BLaER1 (cell line): ENCODE data around the gene PPM1L.
A peak's percentile ranks its signal among the peaks of the same experiment; 100 is the strongest.
"Not testable (repeated sequence)": the region's sequence is repeated elsewhere in the genome, so short reads cannot be mapped to it uniquely, and the experiment has no call there.

Source experiments
- H3K27ac ChIP-seq: shearing (Covaris generic); formaldehyde crosslinking; 2 replicates; pipeline ENCODE4 v1.8.1; 2022
- H3K27me3 ChIP-seq: shearing (Covaris generic); formaldehyde crosslinking; 2 replicates; pipeline ENCODE4 v1.8.1; 2022
- H3K36me3 ChIP-seq: shearing (Covaris generic); formaldehyde crosslinking; 2 replicates; pipeline ENCODE4 v1.8.1; 2022
- H3K4me1 ChIP-seq: shearing (Covaris generic); formaldehyde crosslinking; 2 replicates; pipeline ENCODE4 v1.8.1; 2022
- H3K4me2 ChIP-seq: shearing (Covaris generic); formaldehyde crosslinking; 2 replicates; pipeline ENCODE4 v1.8.1; 2022
- H3K4me3 ChIP-seq: shearing (Covaris generic); formaldehyde crosslinking; 2 replicates; pipeline ENCODE4 v1.8.1; 2022
- H3K9ac ChIP-seq: shearing (Covaris generic); formaldehyde crosslinking; 2 replicates; pipeline ENCODE4 v1.8.1; 2022
- H3K9me3 ChIP-seq: shearing (Covaris generic); formaldehyde crosslinking; 2 replicates; pipeline ENCODE4 v1.8.1; 2022
- H4K20me1 ChIP-seq: shearing (Covaris generic); formaldehyde crosslinking; 2 replicates; pipeline ENCODE4 v1.8.1; 2022
- Cebpa-rat ChIP-seq: shearing (Covaris generic); IDR thresholded peaks from 2 replicates; pipeline ENCODE4 v1.8.1; 2022

PPM1L gene

DNA sequence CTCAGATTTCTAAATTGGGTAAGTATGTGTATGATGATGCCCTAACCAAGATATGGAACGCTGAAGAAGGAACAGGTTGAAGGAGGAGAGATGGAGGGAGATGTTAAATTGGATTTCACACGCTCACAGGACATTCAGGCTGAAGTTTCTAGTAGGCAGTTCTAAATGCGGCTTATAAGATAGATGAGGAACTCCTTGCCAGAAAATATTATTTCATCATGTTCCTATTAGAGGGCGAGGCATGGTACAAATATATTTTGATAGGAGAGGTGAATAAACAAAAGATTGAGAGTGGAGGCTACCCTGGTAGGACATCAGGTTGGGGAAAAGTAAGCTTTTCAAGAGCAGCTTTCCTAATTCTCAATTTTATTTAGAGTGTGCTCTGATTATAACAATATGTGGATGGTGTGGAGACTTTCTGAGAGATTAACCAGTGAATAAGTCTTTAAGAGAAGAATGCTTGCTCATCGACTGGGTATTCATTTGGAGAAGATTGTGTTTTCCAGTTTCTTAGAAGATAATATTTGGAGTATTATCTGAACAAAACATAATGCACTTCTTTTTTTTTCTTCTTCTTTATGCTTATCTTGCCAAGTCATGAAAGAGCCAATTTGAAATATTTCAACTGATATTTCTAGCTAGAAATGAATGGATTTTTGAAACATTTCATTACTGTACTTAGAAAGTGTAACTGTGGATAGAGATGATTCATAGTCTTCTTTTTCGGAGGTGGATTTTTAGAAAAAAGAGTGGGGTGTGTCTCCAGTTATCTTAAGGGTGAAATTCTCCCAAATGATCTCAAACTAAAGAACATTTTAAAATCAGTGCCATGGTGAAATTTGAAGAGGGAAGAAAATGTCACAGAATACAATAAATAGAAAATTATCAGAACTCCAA, 260.6 kb downstream of the PPM1L start:
- Histone ChIP-seq H3K4me1 (peaks cover 7% of the 10 kb centered on the region; the same call in 1 of the 2 replicates), H4K20me1 (no peaks in the 10 kb centered on the region), H3K9me3 (no peaks in the 10 kb centered on the region), H3K4me2 (no peak overlapping the region), H3K9ac (no peak overlapping the region), H3K27me3 (no peaks in the 10 kb centered on the region), H3K4me3 (no peak overlapping the region), H3K36me3 (no peaks in the 10 kb centered on the region), H3K27ac (no peak overlapping the region)
- TF ChIP-seq Cebpa-rat = no peak

- TF ChIP-seq Cebpa-rat = no peak
- peaks cover 6% of the 10 kb centered on the region for H3K9me3 ChIP-seq
- H3K9ac ChIP-seq = no peak overlapping the region
- H3K27ac ChIP-seq = no peak overlapping the region
- no peak overlapping the region for H3K4me2 ChIP-seq
- H3K4me3 ChIP-seq = no peak overlapping the region
- no peaks in the 10 kb centered on the region for H3K36me3 ChIP-seq
- H4K20me1 ChIP-seq = no peaks in the 10 kb centered on the region
- peaks cover 7% of the 10 kb centered on the region; the same call in 1 of the 2 replicates for H3K4me1 ChIP-seq
- no peaks in the 10 kb centered on the region for H3K27me3 ChIP-seq
These were observed 261.9 kb downstream of the PPM1L start for GRCh38 chr3:161017971-161018370.

DNA sequence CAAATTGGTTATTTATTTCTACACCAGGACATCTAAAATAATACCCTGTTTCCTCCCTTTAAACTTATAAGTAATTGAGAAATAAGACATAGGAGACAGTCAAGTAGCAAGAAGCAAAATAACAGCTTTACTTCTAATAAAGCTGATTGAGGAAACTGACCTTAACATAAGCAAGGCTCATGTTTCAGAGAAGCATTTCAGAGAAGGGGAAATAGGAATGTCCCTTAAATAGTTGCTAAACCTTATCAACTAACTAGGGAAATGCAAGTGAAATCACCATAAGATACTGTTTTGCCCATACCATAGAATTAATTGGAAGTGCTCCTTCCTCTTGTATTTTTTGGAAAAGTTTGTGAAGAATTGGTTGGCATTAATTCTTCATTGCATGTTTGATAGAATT, 264.2 kb downstream of the PPM1L start:
- Histone ChIP-seq H3K27ac (no peak overlapping the region), H3K4me3 (no peak overlapping the region), H4K20me1 (no peaks in the 10 kb centered on the region), H3K4me2 (no peak overlapping the region), H3K9me3 (peaks cover 18% of the 10 kb centered on the region), H3K9ac (no peak overlapping the region), H3K4me1 (peaks cover 3% of the 10 kb centered on the region; the same call in 1 of the 2 replicates), H3K36me3 (no peaks in the 10 kb centered on the region), H3K27me3 (no peaks in the 10 kb centered on the region)
- no peak for TF ChIP-seq Cebpa-rat

DNA sequence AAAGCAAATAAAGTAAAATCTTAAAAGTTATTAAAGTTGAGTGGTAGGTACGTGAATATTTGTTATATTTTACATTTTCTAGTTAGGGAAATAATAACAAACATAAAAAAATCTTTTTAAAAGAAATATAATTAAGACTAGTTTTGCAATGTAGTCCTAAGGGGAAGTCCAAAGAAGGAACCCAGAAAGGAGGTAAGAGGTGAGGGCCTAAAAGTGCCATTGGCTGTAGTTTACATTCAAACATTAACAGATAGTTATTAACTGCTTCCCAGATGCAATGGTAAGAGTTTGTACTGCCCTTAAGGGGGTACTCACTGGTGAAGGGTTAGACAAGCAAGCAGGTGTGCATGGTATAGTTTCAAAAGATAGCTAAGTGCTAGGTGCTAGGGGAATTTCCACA, 269.9 kb downstream of the PPM1L start:
- Histone ChIP-seq H3K9ac (no peak overlapping the region), H3K9me3 (peaks cover 18% of the 10 kb centered on the region), H3K27ac (no peak overlapping the region), H3K4me3 (no peak overlapping the region), H3K36me3 (no peaks in the 10 kb centered on the region), H4K20me1 (no peaks in the 10 kb centered on the region), H3K4me2 (no peak overlapping the region), H3K27me3 (no peaks in the 10 kb centered on the region), H3K4me1 (no peaks in the 10 kb centered on the region)
- no peak for TF ChIP-seq Cebpa-rat

DNA sequence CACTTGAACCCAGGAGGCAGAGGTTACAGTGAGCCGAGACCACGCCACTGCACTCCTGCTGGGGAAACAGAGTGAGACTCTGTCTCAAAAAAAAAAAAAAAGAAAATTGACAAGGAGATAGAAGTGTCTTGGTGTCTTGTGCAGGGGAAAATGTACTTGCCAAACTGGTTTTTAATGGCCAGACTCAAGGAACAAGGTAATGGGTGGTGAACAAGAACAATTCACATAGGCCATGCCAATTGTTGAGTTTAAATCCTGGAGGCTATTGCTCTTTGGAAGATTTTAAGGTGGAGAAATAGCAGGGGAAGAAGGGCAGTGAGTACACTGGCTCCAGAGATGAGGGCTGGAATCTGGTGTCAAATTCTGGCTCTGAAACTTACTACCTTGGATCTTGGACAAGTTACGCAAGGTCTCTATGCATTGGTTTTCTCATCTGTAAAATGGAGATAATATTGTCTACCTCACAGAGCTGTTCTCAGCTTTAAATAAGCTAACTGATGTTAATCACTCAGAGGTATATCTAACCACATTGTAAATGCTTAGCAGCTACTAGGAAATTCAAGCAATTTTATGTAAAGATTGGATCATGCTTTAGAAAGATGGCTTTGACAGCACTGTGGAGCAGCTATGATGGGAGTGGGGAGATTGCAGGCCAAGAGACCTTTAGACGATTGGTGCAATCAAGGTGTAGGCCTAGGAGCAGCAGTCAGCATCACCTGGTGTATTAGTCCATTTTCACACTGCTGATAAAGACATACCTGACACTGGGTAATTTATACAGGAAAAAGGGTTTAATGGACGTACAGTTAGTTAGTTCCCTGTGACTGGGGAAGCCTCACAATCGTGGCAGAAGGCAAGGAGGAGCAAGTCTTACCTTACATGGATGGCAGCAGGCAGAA, 270.8 kb downstream of the PPM1L start:
- Histone ChIP-seq H3K4me2 (no peak overlapping the region), H3K36me3 (0 out of 2 replicates have a peak, but pooled peaks cover 8% of the 10 kb centered on the region), H3K9me3 (peaks cover 18% of the 10 kb centered on the region), H4K20me1 (no peaks in the 10 kb centered on the region), H3K27me3 (no peaks in the 10 kb centered on the region), H3K4me3 (no peak overlapping the region), H3K27ac (no peak overlapping the region), H3K9ac (no peak overlapping the region), H3K4me1 (no peaks in the 10 kb centered on the region)
- TF ChIP-seq Cebpa-rat = no peak

DNA sequence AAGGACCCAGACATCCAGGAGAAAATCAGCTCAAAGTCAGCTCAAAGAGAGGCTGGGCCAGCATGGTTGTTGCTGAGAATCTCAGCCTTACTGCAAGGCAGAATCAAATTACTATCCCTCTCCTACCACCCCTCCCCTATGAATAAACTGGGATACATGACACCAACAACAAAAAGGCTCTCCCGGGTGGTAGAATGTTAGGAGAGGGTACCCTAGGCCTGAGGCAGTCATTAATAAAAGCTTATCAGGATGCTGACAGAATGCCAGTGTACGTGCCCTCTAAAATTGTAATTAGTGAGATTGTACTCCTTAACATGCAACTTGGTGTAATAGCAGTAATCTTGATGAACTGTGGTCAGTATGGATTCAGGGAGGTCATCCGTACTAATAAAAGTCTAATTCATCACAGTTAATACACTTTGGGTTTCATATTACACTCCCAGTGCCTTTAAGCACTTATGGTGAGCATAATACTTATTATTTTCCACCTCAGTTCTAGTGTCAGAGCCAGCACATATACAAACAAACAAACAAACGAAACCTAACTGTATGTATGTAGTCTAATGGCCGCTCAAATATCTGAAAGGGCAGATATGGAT, 272.6 kb downstream of the PPM1L start:
- Histone ChIP-seq H4K20me1 (no peaks in the 10 kb centered on the region), H3K4me1 (no peaks in the 10 kb centered on the region), H3K27ac (no peak overlapping the region), H3K9me3 (peaks cover 14% of the 10 kb centered on the region), H3K4me3 (no peak overlapping the region), H3K27me3 (no peaks in the 10 kb centered on the region), H3K36me3 (0 out of 2 replicates have a peak, but pooled peaks cover 14% of the 10 kb centered on the region), H3K9ac (no peak overlapping the region), H3K4me2 (no peak overlapping the region)
- no peak for TF ChIP-seq Cebpa-rat

DNA sequence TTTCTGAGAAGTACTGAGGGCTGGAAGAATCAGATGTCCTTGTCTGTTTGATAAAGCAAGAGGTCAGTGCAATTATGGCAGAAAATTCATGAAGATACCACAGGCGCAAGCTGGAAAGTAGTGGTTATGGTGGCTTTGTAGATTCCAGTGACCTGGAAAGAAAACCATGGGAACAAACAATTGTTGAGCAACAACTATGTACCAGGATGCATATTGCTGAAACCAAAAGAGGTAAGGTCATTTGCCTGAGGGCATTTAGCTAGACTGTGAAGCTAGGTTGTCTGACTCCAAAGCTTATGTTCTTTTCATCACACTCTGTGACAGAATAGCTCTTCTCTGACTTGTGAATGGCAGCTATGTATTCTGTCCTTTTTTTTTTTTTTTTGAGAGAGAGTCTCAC, 275.1 kb downstream of the PPM1L start:
- H4K20me1 ChIP-seq = no peaks in the 10 kb centered on the region
- no peaks in the 10 kb centered on the region for H3K27me3 ChIP-seq
- no peak overlapping the region for H3K4me2 ChIP-seq
- peaks cover 10% of the 10 kb centered on the region for H3K4me1 ChIP-seq
- H3K27ac ChIP-seq = no peak overlapping the region
- H3K9me3 ChIP-seq = peaks cover 9% of the 10 kb centered on the region
- H3K4me3 ChIP-seq = no peak overlapping the region
- TF ChIP-seq Cebpa-rat = no peak
- no peak overlapping the region for H3K9ac ChIP-seq
- H3K36me3 ChIP-seq = 0 out of 2 replicates have a peak, but pooled peaks cover 14% of the 10 kb centered on the region

- H3K9ac ChIP-seq, H3K4me3 ChIP-seq, H3K27ac ChIP-seq, H3K9me3 ChIP-seq, H3K4me1 ChIP-seq, H3K27me3 ChIP-seq, H4K20me1 ChIP-seq: not testable (repeated sequence)
- H3K36me3 ChIP-seq = 0 out of 2 replicates have a peak, but pooled peaks cover 14% of the 10 kb centered on the region
- H3K4me2 ChIP-seq = peak overlapping the region; percentile 14; the same call in 1 of the 2 replicates
These were observed 279.0 kb downstream of the PPM1L start for GRCh38 chr3:161034913-161035550.

DNA sequence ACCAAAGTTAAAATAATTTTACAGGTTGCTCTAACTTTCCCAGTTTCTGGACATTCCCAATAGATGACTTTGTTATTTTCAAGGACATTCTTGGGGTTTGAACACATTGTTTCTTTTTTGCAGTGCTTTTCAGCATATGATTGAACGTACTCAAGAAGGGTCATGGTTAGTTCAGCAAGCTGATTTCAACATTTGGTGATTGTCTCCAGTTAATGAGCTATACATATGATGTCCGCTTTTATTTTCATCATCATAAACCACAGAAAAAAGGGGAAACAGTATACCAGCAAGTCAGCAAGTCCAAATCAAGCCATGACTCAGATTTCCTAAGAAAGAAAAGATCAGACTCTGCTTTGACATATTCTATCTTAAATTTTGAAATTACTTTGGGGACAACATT, 279.7 kb downstream of the PPM1L start:
- Histone ChIP-seq H3K27ac (no peak overlapping the region), H3K4me2 (no peak overlapping the region)
- no peak for TF ChIP-seq Cebpa-rat

More for the DNA sequence above, 279.7 kb downstream of the PPM1L start:
- Histone ChIP-seq H3K9me3 (peaks cover 9% of the 10 kb centered on the region), H3K9ac (no peak overlapping the region), H3K4me1 (peaks cover 10% of the 10 kb centered on the region), H3K4me3 (no peak overlapping the region), H3K36me3 (0 out of 2 replicates have a peak, but pooled peaks cover 14% of the 10 kb centered on the region), H4K20me1 (no peaks in the 10 kb centered on the region), H3K27me3 (no peaks in the 10 kb centered on the region)
